ENCODE measurements around the gene CELF1. TPM values are rescaled to one million over a fixed set of nuclear protein-coding genes. Genes with fewer than 3 reads are reported as not detected.

CELF1 gene
- total and polyA plus RNA-seq, 9 of the 15 experiments (the other 6 are each of a cell fraction or from before 2014, with no cell fraction given) = 11.3 to 142 (median 77.4) TPM

- TF ChIP-seq ZBTB34 (CRISPR knock-in tag; IDR thresholded peaks at IDR 0.05) (no peak), ETS2 (tag; IDR thresholded peaks at IDR 0.05; ENCODE audit: borderline replicate concordance, poor library complexity, severe bottlenecking) (no peak), NR2C1 (IDR thresholded peaks at IDR 0.05) (peak; percentile 90), NR2C1 (tag; IDR thresholded peaks at IDR 0.05) (peak; percentile 83), HNRNPLL (IDR thresholded peaks at IDR 0.05; ENCODE audit: low read depth, low read length, poor library complexity, severe bottlenecking) (peak; percentile 60), ZNF766 (CRISPR knock-in tag; conservative IDR thresholded peaks at IDR 0.05) (peak; percentile 74; the same call in 1 of the 2 replicates), U2AF2 (optimal IDR thresholded peaks at IDR 0.05; ENCODE audit: low read depth, low read length) (no peak), LCOR (CRISPR knock-in tag; IDR thresholded peaks at IDR 0.05) (peak; percentile 96), ETV5 (CRISPR knock-in tag; IDR thresholded peaks at IDR 0.05; ENCODE audit: low read depth) (peak; percentile 90), PRDM10 (IDR thresholded peaks at IDR 0.05; ENCODE audit: partially characterized antibody) (peak; percentile 94), ZEB2 (IDR thresholded peaks at IDR 0.05) (peak; percentile 100), CTCFL (IDR thresholded peaks at IDR 0.05; ENCODE audit: borderline replicate concordance, insufficient read depth, low read depth, low read length, poor library complexity, severe bottlenecking) (no peak), POLR2G (IDR thresholded peaks at IDR 0.05; ENCODE audit: low read depth, low read length) (peak; percentile 99), CGGBP1 (CRISPR knock-in tag; IDR thresholded peaks at IDR 0.05) (peak; percentile 83; the same call in 1 of the 2 replicates), DDX20 (tag; IDR thresholded peaks at IDR 0.05; ENCODE audit: low read depth) (no peak), TEAD4 (IDR thresholded peaks at IDR 0.05; ENCODE audit: low read length) (peak; percentile 49; the same call in 1 of the 2 replicates), TEAD4 (CRISPR knock-in tag; IDR thresholded peaks at IDR 0.05; ENCODE audit: borderline replicate concordance) (no peak), RBM14 (IDR thresholded peaks at IDR 0.05; ENCODE audit: borderline replicate concordance, insufficient read depth, low read depth, low read length) (0 out of 2 replicates have a peak, but pooled peaks have one; percentile 86)
Observed at GRCh38 chr11:47578524-47579494, 25.9 kb upstream of the CELF1 start, which contains the start of the genes KBTBD4 and NDUFS3 (continued).
